Measurements from ENCODE around the gene ZNF575. TPM values are rescaled to one million over a fixed set of nuclear protein-coding genes. Genes with fewer than 3 reads are reported as not detected.

The ZNF575 gene
- total RNA-seq, 2 experiments from 2014 or later, result 2.6 to 2.7 TPM

DNA sequence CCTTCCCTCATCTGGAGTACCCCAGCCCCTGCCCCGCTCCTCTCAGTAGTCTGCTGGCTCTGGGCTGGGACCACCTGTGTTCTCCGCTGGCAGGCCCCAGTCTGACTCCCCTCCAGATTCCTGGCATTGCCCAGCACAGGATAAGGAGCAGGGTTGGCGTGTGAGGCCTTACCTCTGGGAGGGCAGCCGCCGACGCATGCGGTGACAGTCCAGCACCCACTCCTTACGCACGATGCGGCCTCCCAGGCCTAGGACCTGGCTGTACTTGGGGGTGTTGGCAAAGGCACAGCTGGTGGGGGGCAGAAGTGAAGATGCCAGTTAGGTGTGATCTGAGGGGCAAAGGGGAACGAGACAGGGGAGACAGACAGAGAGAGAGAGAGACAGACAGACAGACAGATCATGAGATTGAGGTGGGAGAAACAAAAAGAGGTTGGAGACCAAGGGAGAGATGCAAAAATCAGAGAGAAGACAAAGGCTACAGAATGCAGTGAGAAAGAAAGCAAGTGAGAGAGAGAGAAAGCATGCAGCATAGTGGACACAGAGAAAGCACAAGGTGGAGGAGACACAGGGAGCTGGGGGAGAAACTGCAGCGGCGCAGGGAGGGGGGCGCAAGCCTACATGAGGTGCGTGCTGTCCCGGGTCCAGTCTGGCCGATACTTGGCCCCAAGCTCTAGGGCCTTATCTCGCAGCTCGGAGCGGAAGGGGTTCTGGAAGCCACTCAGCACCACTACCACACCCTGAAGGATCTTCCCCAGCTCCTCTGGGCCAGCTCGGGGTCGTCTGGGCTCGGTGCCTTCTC lies 18.6 kb downstream of the ZNF575 start:
- Histone ChIP-seq H3K27me3 (ENCODE audit: control insufficient read depth in 1 of 2, insufficient read depth in 2 of 2, low read length in 2 of 2) (no peaks in the 10 kb centered on the region), H3K9me3 (ENCODE audit: control insufficient read depth in 1 of 2, insufficient read depth in 1 of 2, low read length in 2 of 2) (no peaks in the 10 kb centered on the region), H3K36me3 (ENCODE audit: insufficient read depth, low read length) (peaks cover 55% of the 10 kb centered on the region), H3K4me1 (ENCODE audit: insufficient read depth, low read length) (peaks cover 6% of the 10 kb centered on the region), H3K27ac (ENCODE audit: low read depth in 1 of 2, low read length in 2 of 2) (no peak overlapping the region), H3K4me3 (ENCODE audit: low read length) (no peak overlapping the region)
- intact Hi-C loops (cut with DNase I, micrococcal nuclease), result loop anchor here in 1 of 2 experiments (10.0 kb wide), 1 partner anchor 233 kb away; the partner anchor contains the start of gene KCNN4
- H3K4me1 Mint-ChIP-seq (ENCODE audit: low read depth), result peaks cover 8% of the 10 kb centered on the region
- peaks cover 80% of the 10 kb centered on the region for H3K36me3 Mint-ChIP-seq (ENCODE audit: low read depth)
- ChIA-PET CTCF (no interaction called here), POLR2A (no interaction called here)
- no peak overlapping the region for H3K27ac Mint-ChIP-seq
- H3K9me3 Mint-ChIP-seq, result no peaks in the 10 kb centered on the region
- TF ChIP-seq, protein P1, sequence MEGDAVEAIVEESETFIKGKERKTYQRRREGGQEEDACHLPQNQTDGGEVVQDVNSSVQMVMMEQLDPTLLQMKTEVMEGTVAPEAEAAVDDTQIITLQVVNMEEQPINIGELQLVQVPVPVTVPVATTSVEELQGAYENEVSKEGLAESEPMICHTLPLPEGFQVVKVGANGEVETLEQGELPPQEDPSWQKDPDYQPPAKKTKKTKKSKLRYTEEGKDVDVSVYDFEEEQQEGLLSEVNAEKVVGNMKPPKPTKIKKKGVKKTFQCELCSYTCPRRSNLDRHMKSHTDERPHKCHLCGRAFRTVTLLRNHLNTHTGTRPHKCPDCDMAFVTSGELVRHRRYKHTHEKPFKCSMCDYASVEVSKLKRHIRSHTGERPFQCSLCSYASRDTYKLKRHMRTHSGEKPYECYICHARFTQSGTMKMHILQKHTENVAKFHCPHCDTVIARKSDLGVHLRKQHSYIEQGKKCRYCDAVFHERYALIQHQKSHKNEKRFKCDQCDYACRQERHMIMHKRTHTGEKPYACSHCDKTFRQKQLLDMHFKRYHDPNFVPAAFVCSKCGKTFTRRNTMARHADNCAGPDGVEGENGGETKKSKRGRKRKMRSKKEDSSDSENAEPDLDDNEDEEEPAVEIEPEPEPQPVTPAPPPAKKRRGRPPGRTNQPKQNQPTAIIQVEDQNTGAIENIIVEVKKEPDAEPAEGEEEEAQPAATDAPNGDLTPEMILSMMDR (IDR thresholded peaks at IDR 0.05), result no peak
- no peak for DNase-seq
- no peak for ATAC-seq (ENCODE audit: poor library complexity)
- H3K4me3 Mint-ChIP-seq, result no peak overlapping the region
- H3K27me3 Mint-ChIP-seq, result no peaks in the 10 kb centered on the region

DNA sequence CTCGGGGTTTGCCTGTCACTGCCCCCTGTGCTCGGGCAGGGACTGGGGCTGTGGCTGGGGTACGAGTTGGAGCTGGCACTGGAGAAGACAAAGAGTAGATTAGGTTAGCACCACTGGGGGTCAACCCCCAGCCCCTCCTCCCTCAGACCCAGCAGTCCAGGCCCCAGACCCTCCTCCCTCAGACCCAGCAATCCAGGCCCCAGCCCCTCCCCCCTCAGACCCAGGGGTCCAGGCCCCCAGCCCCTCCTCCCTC lies 19.1 kb downstream of the ZNF575 start:
- Histone ChIP-seq H3K4me3 (ENCODE audit: low read length) (no peak overlapping the region), H3K27ac (ENCODE audit: low read depth in 1 of 2, low read length in 2 of 2) (no peak overlapping the region), H3K27me3 (ENCODE audit: control insufficient read depth in 1 of 2, insufficient read depth in 2 of 2, low read length in 2 of 2) (no peaks in the 10 kb centered on the region), H3K36me3 (ENCODE audit: insufficient read depth, low read length) (peaks cover 55% of the 10 kb centered on the region), H3K4me1 (ENCODE audit: insufficient read depth, low read length) (peaks cover 6% of the 10 kb centered on the region), H3K9me3 (ENCODE audit: control insufficient read depth in 1 of 2, insufficient read depth in 1 of 2, low read length in 2 of 2) (no peaks in the 10 kb centered on the region)
- Mint-ChIP-seq H3K27ac (no peak overlapping the region), H3K4me3 (no peak overlapping the region), H3K27me3 (no peaks in the 10 kb centered on the region), H3K9me3 (no peaks in the 10 kb centered on the region), H3K4me1 (ENCODE audit: low read depth) (peaks cover 8% of the 10 kb centered on the region), H3K36me3 (ENCODE audit: low read depth) (peaks cover 75% of the 10 kb centered on the region)
- TF ChIP-seq, protein P1 (IDR thresholded peaks at IDR 0.05), result no peak
- DNase-seq, result no peak
- ATAC-seq (ENCODE audit: poor library complexity), result no peak
- POLR2A ChIA-PET, result interaction anchor here (1.0 kb wide), 1 partner anchor 19 kb away, joined by 4 read pairs; the partner anchor contains the start of gene ZNF575
- intact Hi-C loops (cut with DNase I, micrococcal nuclease), result loop anchor here in 1 of 2 experiments (10.0 kb wide), 1 partner anchor 233 kb away; the partner anchor contains the start of gene KCNN4
- CTCF ChIA-PET, result no interaction called here

DNA sequence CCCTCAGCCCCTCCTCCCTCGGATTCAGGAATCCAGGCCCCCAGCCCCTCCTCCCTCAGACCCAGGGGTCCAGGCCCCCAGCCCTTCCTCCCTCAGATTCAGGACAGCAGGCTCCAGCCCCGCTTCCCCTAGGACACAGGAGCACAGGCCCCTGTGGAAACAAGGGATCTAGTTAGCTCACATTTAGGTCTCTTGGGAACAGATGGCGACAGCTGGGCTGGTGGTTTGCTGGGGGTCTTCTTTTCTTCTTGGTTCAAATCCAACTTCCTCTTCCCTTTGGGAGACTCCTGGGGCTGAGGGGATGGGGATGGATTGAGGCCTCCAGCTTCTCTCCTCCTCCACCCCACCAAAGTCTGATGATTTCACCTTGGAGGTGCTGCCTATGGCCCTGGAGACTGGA lies 19.6 kb downstream of the ZNF575 start:
- no peak overlapping the region for H3K27ac ChIP-seq (ENCODE audit: low read depth in 1 of 2, low read length in 2 of 2)
- H3K4me1 ChIP-seq (ENCODE audit: insufficient read depth, low read length), result peaks cover 6% of the 10 kb centered on the region
- ChIA-PET CTCF (interaction anchor here (1.7 to 4.5 kb wide), 2 partner anchors 33 to 44 kb away, joined by 5 to 122 read pairs; partner anchors contain the start of genes IRGQ and ZNF576), POLR2A (interaction anchor here (1.0 kb wide), 1 partner anchor 20 kb away, joined by 4 read pairs; the partner anchor contains the start of gene ZNF575)
- H3K4me1 Mint-ChIP-seq (ENCODE audit: low read depth), result peaks cover 8% of the 10 kb centered on the region
- H3K9me3 ChIP-seq (ENCODE audit: control insufficient read depth in 1 of 2, insufficient read depth in 1 of 2, low read length in 2 of 2), result no peaks in the 10 kb centered on the region
- H3K9me3 Mint-ChIP-seq, result no peaks in the 10 kb centered on the region
- H3K27me3 Mint-ChIP-seq, result no peaks in the 10 kb centered on the region
- H3K36me3 ChIP-seq (ENCODE audit: insufficient read depth, low read length), result peaks cover 58% of the 10 kb centered on the region
- intact Hi-C loops (cut with DNase I, micrococcal nuclease), result loop anchor here in 1 of 2 experiments (10.0 kb wide), 1 partner anchor 232 kb away; the partner anchor contains the start of gene KCNN4
- no peak overlapping the region for H3K27ac Mint-ChIP-seq
- no peak overlapping the region for H3K4me3 ChIP-seq (ENCODE audit: low read length)
- no peak for ATAC-seq (ENCODE audit: poor library complexity)
- no peak for DNase-seq
- peaks cover 79% of the 10 kb centered on the region for H3K36me3 Mint-ChIP-seq (ENCODE audit: low read depth)
- TF ChIP-seq, protein P1 (IDR thresholded peaks at IDR 0.05), result no peak
- H3K27me3 ChIP-seq (ENCODE audit: control insufficient read depth in 1 of 2, insufficient read depth in 2 of 2, low read length in 2 of 2), result no peaks in the 10 kb centered on the region
- H3K4me3 Mint-ChIP-seq, result no peak overlapping the region

Measured in CD4-positive, alpha-beta T cell (primary cell).